ENCODE results near the gene ERI2.

DNA sequence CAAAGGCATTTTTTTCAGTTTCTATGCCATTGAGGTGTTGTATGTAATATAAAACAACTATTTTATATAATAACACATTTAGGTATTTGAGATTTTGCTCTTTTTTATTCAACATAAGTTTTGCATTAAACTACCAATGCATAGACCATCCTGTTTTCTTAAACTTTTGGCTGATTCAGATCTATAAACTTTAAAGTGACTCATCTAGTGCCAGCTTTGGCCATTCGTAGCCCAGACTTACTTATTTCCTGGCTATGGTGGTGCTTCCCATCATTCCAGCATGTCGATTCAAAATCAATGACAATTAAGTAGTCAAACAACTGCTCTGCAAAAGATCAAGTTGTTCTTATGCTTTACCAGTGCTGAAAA is 3.1 kb downstream of the ERI2 start:
- TF ChIP-seq, protein P1, sequence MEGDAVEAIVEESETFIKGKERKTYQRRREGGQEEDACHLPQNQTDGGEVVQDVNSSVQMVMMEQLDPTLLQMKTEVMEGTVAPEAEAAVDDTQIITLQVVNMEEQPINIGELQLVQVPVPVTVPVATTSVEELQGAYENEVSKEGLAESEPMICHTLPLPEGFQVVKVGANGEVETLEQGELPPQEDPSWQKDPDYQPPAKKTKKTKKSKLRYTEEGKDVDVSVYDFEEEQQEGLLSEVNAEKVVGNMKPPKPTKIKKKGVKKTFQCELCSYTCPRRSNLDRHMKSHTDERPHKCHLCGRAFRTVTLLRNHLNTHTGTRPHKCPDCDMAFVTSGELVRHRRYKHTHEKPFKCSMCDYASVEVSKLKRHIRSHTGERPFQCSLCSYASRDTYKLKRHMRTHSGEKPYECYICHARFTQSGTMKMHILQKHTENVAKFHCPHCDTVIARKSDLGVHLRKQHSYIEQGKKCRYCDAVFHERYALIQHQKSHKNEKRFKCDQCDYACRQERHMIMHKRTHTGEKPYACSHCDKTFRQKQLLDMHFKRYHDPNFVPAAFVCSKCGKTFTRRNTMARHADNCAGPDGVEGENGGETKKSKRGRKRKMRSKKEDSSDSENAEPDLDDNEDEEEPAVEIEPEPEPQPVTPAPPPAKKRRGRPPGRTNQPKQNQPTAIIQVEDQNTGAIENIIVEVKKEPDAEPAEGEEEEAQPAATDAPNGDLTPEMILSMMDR (IDR thresholded peaks at IDR 0.05 in 8 of 11, conservative IDR thresholded peaks at IDR 0.05 in 3 of 11): no peak
- TF ChIP-seq POLR2A (IDR thresholded peaks at IDR 0.05): no peak
- TF ChIP-seq POLR2AphosphoS5 (IDR thresholded peaks at IDR 0.05): no peak
